NCI-H2196 (cell line): ENCODE measurements around the gene DNAH14.

ENCODE experiments used
- DNase-seq: peaks from one replicate; lab custom pipeline; 2025; ENCODE audit not compliant: unreplicated experiment; lab: John Stamatoyannopoulos, UW

Gene DNAH14

DNA sequence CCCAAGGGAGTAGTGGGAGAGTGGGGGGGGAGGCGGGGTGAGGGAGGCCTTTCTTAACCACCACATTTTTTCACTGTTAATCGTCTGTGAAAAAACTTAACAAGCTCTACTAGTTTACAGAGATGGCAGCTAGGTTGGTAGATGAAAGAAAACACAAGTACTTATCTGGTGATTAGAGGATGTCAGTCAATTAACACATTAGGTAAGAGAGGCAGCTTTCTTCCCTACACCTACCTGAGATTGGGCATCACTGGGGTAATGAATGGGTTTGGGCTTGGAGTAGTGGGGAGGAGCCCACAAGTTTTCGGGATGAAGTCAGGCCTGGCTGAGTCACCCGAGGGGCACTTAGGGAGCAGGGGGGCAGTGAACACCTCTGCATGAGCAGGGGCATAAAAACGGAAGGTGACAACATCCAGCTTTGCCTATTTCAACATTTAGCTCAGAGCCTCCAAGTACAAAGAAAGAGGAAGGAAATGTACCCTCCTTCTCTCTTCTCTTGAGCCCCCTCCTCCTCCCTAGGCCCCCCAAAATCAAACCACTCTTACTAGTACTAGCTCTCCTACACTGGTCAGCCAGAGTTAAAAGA, 495.8 kb downstream of the DNAH14 start:
- no peak for DNase-seq

DNA sequence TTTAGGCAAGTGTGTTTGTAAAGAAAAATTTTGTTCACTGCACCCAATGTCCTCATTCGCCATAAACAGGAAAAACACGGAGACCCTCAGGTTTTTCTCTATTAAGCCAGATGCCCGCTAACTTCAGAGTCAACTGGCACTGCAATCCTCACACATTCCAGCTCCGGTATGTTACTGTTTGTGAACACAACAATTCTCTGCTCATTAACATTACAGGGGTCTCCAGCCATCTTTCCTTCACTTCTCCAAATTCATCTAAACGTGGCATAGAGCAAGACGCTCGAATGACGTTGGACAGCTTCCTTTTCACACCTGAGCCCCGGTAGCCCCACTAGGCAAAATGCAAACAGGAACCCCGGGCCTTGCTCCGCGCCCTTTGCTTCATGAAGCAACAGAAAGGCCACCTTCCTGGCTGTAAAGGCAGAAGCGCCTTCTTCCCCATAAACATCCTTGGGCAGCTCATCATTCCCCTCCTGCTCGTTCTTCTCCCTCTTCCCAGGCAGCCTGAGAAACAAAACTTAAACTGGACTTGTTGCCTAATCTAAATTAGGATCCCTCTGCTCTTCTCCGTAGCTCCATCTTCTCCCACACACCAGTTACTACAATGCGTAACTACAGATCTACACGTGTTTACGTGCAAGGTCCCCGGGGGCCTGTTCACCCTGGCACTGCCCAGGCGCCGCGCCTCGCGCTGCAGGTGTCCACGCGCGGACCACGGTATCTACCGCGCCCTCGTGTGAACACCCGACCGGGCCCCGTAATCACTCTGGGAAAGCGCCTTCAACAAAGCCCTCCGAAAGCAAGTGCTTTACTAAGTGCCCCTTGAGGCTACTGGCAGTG, 497.1 kb downstream of the DNAH14 start:
- no peak for DNase-seq

DNA sequence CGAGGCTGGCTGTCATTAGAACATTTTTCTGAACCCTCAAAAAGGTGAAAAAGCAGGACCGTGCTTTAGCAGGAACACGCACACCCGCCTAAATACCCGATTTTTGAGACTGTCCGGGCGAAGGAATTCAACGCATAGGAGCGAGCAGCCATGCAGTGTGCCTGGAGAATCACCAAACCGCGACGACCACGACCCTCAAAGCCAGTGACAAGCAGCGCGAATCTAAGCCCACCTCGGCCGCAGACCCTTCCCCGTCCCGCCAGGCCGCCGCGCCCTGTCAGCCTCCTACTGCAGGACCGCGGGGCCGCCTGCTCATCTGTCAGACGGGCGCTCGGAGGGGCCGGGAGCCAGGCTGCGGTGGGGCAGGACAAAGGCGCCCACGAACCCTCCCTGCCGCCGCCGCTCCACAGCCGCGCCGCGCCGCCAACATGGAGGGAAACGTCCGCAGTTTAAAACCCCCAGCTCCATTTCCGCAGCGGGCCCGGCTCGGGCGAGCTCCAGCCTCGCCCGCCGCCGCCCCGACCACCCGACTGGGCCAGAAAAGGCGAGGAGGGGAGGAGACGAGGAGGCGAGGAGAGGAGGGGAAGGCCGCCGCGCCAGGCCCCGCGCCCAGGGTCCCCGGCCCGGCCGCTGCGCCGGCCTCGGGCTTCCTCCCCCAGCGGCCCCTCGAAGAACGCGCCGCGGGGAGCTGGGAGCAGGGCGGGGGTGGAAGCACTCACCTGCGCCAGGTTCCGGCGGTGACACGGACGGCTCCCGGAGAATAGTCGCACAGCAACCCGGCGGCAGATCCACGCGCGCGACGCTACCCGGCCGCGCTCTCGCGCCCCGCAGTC, 498.0 kb downstream of the DNAH14 start, which contains the start of gene LBR:
Gene LBR, minus strand, starts transcription at position 804 of the 833 bp plus-strand sequence. CDS start 3,963 bp downstream, outside the sequence.
- no peak for DNase-seq

DNA sequence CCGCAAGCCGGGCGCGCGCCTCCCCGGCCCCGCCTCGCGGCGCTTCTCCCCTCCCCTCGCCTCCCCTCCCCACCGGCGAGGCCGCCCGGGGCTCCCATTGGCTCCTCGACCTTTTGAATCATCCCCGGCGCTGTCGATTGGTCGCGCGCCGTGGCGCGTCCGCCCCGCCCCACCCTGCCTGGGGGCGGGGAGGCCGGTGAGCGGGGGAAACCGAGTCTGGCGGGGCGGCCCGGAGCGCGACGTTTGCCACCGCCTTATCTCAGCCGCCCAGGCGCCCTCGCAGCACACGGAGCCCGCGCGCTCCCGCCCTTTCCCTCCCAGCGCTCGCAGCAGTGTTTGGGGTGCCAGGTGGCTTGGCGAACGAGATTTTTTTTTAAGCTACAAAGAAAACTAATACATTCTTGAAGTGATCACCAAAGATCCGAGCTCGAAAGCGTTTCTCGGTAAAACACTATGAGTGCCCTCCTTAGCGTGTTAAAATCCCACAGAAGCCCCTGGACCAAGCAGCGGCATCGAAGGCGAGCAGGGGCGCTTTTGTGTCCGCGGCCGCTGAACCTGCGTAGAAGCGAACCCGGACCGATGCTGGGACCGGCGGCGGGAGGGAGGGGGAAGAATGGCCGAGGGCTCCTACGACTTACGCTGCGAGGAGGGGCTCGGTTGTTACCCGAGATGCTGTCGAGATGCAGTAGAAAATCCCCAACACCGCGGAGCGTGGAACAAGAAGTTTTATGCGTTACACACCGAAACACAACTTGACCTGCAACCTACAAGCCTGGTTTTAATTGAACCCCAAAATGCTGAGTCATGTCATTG, 498.8 kb downstream of the DNAH14 start:
- DNase-seq: peak; percentile 94

DNA sequence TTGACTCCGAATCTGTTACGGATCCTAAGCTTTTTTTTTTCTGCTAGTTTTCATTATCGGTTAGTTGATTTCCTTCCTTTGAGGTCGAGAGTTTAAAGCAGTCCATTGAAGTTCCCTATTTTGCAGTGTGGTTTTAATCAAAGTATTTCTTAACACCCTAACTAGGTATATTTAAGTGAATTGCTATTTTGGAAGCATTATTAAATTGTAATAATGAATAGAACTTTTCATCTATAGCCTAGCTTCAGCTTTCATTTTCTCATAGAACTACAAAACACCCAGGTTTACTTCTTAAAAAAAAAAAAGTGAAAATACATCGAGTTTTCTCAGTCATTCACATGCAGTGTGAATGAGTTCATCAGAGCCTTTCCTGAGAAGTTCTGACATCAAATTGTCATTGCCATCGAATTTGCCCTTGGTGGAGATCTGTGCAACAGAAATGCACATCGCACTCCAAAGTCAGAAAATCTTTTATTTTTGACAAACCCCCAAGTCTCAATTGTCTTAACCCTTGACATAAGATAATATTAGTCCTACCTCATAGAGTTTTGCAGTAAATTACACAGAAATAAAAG, 499.5 kb downstream of the DNAH14 start:
- no peak for DNase-seq

DNA sequence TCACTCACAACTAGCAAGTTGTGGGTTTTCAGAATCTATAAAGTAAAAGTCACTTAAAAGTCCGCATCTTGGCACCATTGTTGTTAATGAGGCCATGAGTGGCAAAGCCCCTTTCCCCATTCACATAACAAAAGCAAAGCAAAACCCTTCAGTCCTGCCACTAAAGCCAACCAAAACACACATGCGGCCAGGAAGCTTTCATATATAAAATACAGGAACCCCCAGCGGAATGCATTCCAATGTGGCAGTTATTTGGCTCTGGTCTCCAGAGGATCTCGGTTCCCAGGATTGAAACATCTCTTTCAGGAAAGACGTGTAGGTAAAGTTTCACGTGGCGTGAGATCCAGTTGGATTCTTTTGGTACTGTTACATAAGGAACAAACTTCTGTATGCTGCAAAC, 500.8 kb downstream of the DNAH14 start:
- DNase-seq: no peak

DNA sequence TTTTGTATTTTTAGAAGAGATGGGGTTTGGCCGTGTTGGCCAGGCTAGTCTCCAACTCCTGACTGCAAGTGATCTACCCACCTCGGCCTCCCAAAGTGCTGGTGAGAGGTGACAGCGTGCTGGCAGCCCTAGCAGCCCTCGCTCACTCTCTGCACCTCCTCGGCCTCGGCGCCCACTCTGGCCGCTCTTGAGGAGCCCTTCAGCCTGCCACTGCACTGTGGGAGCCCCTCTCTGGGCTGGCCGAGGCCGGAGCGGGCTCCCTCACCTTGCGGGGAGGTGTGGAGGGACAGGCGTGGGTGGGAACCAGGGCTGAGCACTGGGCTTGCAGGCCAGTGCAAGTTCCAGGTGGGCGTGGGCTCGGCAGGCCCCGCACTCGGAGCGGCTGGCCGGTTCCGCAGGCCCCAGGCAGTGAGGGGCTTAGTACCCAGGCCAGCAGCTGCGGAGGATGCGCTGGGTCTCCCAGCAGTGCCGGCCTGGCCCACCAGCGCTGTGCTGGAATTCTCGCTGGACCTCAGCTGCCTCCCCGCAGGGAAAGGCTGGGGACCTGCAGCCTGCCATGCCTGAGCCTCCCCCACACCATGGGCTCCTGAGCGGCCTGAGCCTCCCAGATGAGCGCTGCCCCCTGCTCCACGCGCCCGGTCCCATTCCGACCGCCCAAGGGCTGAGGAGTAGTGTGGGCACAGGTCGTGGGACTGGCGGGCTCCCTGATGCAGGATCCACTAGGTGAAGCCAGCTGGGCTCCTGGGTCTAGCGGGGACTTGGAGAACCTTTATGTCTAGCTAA, 501.8 kb downstream of the DNAH14 start:
- no peak for DNase-seq

DNA sequence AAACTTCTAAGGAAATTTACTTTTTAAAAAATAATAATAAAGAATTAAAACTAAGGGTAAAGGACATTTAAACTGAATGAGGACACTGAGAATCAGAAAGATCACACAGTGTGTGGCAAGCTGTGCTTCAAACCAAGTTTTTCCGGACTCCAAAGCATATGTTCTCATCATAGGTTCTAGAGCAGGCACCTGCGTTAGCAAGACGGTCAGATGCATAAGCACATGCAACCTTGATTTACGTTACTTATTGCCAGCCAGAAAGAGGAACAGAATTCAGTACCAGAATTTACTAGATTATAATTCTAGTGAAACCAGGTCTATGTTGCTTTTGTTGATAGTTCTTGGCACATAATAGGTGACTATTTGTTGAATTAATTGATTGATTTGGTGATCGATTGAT, 504.6 kb downstream of the DNAH14 start:
- DNase-seq: no peak

DNA sequence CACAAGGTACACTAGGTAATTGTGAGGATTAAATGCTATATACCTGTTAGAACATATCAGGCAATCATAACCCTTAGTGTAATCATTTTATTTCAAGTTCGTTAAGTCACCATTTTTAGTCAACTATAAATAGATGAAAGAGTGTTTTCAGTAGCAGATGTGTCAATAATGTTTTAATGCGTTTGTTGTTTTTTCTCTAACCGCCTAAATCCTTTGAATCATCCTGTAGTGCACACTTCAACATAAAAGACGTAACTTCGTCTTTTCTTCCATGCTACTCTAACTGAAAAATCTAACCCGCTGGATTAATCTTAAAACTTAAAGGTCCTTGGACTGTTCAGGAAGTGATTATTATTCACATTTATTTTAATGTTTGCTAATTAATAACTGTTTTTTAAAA, 505.6 kb downstream of the DNAH14 start:
- no peak for DNase-seq

DNA sequence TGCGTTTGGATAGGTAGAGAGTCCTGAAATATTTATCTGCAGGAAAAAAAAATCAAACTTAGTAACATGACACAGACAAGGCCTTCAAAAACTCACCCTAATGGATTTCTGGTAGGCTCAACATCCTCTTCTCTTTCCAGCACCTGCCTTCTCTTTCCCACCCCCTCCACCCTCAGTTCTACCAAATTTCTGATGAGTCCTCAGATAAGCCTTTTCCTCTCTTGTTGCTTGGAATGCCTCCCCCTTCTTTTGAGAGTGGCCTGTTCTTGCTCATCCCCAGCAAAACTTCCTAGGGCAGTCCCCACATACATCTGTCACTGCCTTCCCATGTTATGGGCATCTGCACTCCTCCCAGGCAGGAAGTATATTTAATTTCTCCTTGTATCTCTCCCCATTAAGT, 506.0 kb downstream of the DNAH14 start:
- no peak for DNase-seq

DNA sequence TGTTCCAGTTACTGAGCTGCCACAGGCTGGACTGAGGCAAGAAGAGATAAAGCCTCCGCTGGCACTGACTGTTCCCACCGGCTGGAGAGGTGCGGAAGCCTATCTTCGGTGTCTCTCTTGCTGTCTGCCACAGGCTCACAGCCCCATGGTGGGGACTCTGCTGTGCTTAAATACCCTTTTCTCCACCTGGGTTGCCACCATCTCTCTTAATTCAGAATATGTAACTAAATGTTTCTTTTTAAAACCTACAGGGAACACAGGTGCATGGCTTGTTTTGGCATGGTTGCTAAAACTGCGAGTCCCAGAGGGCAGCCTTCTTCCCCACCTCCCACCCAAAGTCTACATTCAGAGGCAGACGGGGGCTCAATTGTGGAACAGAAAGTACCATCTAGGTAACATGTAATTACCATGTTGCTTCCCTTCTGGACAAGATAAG, 506.5 kb downstream of the DNAH14 start:
- DNase-seq: no peak

DNA sequence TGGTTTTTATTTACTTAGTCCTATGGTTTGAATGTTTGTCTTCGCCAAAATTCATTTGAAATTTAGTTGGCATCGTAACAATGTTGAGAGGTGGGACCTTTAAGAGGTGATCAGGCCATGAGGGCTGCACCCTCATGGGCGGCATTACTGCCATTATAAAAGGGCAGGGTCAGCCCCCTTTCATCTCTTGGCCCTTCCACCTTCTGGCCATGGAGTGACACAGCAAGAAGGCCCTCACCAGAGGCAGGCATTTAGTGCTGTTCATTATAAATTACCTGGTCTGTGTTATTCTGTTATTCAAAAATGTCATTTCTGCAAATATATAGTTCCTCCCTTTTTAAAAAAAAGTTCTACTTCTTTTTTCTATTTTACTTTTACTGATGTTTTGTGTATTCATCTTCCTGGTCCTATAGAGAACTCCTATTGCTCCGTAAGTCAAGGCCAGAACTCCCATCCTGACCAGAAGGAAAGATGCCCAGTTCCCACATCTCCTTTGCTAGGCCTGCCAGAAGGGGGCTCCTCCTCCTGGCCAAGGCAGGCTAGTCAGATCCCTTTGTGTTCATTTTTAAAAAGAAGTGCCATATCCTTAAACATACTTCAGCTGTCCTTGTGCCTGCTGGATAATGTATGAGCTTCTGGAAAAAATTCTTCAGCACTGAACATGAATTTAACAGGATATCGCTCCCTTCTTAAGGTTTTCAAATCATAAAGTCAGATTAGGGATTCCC, 508.4 kb downstream of the DNAH14 start:
- no peak for DNase-seq

DNA sequence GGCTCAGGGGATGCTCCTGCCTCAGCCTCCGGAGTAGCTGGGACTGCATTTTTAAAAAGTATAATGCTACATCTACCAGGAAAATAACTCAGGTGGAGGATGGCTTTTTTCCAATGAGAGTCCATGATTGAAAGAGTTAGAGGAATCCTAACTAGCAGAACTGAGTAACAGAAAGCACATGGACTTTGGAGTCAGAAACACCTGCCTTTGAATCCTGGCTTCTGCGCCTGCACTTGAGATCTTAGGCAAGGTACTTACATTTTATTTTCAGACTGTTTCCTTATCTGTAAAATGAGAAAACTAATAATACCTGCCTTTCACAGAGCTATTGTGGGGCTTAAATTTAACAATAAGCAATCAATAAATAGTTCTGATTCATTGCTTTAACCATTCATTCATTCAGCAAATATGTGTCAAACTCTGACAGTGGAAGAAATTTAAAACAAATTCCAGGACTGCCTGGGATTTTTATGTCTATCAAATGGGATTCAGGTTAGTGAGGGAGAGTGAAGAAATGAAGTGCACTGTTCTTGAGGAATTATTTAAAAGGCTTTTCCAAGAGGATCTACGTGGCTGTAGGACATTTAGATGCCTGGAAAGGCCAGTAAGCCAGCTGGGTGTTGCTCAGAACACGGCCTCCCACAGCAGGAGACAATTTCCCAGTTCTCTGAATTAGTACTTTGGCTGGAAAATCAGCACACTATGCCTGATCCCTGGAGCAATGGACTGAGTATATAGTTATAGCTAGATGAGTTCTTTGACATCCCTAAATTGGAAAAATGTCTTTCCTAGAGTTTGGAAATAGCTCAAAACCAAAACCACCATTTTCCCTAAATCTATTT, 511.1 kb downstream of the DNAH14 start:
- no peak for DNase-seq

DNA sequence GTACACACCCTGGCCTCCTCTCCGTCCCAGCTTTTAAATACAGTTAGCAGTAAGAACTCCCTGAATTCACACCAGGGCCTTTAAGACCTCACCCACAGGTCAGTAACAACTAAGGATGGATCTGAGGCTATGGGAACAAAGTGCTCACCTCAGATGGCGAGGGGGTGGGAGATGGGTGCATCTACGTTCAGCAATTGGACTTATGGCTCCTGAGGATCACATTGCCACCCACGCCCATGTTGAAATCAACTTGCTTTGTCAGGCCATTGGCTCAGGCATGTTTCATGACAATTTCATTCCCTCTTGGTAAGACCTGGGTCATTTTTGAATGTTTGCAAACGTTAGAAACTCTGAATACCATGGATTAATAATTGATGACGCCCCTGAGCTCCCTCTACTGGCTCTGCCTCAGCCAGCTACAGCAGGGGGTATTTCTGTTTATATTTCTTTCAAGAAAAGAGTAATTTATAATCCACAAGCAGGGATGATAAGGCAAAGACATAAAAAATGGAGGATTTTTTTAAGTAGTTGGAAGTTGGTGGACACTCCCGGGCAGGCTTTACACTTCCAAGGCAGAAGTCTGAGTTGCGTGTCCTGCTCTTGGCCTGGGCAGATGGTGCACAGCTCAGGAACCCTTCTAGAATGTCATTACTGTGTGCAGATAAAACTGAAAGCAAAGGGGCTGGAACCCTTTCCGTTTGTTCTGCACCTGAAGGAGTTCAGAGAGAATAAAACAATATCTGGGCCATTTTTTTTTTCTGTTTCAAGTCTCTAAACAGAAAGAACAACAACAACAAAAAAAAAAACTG, 512.0 kb downstream of the DNAH14 start:
- DNase-seq: no peak

DNA sequence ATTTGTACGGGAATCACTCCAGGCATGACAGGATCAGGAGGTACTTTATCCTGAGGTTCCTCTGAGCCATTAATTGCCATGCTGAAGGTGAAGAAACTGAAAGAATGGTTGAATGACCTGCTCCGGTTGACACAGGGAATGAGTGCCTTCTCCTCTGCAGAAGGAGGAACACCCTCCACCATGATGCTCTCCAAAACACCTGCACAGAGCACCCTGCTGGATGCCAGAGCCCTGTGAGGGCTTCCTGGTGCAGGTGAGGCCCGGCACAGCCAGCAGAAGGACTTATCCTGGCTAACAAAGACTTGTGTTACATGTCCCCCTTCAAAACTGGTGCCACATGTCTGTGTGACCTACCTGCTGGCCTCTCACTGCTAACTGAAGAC, 512.6 kb downstream of the DNAH14 start:
- no peak for DNase-seq

DNA sequence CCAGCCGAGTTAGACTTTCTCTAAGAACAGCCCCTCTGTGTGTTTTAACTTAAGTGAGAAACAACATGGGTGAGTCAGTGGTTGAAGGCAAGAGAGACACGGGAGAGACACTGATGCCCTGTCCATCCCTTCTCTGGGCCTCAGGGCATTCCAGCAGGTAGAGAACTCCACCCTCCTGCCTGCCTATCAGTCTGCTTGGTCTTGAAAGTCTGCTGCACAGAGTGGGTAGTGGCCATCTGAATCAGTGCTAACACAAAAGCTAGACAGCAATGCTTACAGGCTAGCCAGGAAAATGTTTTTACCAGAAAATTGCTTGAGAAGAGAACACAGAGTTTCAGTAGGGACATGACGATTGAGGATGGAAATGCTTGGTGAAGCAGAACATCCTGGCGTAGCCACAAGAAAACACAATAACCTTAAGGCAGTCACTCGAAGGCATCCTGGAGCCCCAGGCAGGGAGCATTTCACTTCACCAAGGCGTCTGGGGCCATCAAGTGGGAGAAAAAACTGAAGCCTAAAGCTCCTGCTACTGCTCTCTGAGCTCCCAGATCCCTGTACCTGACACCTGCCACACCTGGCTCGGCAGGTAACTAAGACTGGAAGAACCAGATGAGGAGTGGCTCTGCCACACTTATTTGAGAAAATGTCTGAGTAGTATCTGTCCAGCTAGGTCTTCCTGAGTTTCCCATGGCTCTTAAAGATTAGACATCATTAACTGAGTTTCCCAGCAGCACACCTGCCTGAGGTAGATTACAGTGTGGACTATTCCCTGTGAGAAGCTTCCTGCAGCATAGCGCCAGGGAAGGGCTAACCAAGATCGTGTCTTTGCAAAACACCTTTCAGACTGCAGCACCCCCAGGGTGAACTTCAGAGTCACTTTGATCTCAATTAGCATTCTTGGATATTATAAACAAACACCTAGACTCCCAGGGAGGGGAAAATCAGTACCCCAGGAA, 516.4 kb downstream of the DNAH14 start:
- DNase-seq: no peak
